Right renal pelvis (tissue), 4 donors: Measurements from ENCODE around the gene FBXO10. TPM values are rescaled to one million over a fixed set of nuclear protein-coding genes. Genes with fewer than 3 reads are reported as not detected.
"Not testable (repeated sequence)": the region's sequence is repeated elsewhere in the genome, so short reads cannot be mapped to it uniquely, and the experiment has no call there.

ENCODE experiments used
- DNase-seq, 4 donors: peaks; one replicate each; pipeline ENCODE4 v3.0.0-alpha.2; 2013; ENCODE audit warnings: low read depth in 4 of 4, low spot score in 3 of 4, missing footprints in 1 of 4
- polyA plus RNA-seq, 4 donors: library from polyadenylated mRNA; unstranded; fragments of 120-200 nt; gene quantifications; one replicate each; pipeline ENCODE4 v1.2.1, GENCODE V29; 2013; ENCODE audit not compliant: insufficient read length in 4 of 4

FBXO10 gene
- polyA plus RNA-seq, 4 donors: 13.3 to 14.8 (median 13.7) TPM

DNA sequence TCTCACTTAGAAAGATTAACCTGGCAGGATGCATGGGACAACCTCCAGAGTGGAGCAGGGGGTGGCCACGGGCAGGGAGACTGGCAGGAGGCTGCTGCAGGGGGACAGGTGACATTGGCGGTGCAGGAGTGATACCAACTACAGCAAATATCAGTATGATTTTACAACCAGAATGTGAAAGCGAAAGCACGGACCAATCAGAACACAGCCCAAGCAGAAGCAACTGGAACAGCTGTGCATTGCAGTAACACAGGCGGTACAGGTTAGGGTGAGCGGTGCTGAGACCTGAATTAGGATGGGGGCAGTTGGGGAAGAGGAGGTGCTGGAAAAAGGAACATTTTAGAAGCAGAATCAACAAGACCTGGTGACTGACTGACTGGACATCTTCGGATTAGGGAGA, 61.2 kb downstream of the FBXO10 start:
- no peak for DNase-seq

DNA sequence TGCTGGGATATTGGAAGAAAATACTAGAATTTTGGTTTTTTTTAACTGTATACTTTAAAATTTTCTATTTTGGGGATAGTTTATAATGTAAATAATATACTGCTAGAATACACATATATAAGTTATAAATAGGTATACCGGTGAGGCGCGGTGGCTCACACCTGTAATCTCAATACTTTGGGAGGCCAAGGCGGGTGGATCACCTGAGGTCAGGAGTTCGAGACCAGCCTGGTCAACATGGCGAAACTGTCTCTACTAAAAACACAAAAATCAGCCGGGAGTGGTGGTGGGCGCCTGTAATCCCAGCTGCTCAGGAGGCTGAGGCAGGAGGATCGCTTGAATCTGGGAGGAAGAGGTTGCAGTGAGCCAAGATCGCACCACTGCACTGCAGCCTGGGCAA, 61.8 kb downstream of the FBXO10 start:
- DNase-seq: not testable (repeated sequence)

DNA sequence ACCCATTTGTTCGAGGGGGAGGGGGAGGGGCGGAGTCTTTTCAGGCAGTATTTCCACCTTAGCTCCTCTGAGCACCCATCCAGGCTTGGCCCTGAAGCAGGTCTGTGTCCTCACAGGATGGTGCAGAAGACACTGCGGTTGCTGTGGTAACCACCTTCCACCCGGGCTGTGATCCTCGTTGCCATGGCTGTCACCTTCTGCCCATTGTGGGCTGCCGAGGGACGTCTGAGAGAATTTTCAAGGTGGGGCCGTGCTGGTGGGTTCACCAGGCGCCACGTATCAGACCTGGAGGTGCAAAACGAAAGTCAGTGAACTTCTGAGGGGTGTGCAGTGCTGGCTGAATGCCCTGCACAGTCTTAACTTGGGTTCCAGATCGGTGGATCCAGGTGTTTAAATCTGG, 63.7 kb downstream of the FBXO10 start:
- no peak for DNase-seq

DNA sequence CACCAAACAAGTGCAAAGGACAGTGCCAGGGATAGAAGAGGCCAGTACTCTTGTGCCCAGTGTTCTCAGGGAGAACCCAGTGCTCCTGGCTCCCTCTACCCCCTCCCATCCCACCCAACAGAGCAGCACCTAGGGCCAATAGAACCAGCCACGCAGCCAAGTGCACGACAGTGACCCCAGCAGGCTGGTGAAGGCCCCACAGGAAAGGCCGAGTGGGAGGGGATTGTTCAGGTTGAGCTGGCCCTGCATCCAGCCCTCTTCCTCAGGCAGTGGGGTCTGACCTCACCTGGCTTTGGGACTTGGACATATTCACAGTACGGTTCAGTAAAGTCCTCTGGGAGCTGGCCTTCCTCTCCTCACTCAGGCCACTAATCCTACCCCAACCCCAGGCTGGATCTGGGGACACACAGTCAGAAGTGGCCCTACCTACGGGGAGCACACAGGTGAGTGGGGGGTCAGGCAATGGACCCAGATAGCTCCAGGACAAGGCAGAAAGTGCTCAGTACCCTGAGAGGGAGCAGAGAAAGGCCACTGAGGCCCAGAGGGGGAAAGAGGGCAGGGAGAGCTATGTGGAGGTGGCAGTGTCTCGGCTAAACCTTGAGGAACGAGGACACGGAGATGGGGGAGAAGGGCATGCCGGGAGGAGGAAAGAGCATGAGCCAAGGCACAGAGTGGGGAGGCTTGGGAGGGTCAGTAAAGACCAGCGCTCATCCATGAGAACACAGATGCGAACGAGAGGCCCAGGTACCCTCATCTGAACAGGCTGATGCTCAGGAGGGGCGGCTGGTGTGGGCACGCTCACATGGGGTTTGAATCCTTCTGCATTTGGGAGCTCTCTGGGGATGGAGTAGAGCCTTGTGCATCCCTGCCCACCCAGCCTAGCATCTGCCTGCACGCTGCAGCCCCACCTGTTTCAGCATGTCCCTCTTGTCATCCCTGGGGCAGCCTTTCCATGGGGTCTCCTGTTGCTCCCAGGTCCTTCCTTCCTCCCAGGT, 64.9 kb downstream of the FBXO10 start:
- no peak for DNase-seq

GRCh38 chr9:37510053-37510452, 66.1 kb downstream of the FBXO10 start:
- not testable (repeated sequence) for DNase-seq

- no peak for DNase-seq
Observed at GRCh38 chr9:37509536-37509935, 66.6 kb downstream of the FBXO10 start.

DNA sequence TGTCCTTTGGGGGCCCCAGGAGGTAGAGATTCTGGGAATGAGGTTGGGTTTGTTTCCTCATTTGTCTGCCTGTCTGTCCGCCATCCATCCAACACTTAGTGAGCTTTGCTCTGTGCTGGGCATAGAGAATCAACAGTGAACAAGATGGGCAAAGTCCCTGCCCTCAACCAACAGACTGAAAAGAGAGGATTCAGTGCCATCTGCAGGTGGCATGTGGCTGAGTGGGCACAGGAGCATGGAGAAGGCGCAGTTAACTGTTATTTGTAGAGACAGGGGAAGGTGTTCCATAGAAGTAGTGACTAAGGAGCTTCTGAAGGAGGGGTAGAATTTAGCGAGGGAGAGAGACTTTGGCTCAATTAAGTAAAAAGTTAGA, 67.4 kb downstream of the FBXO10 start:
- no peak for DNase-seq

DNA sequence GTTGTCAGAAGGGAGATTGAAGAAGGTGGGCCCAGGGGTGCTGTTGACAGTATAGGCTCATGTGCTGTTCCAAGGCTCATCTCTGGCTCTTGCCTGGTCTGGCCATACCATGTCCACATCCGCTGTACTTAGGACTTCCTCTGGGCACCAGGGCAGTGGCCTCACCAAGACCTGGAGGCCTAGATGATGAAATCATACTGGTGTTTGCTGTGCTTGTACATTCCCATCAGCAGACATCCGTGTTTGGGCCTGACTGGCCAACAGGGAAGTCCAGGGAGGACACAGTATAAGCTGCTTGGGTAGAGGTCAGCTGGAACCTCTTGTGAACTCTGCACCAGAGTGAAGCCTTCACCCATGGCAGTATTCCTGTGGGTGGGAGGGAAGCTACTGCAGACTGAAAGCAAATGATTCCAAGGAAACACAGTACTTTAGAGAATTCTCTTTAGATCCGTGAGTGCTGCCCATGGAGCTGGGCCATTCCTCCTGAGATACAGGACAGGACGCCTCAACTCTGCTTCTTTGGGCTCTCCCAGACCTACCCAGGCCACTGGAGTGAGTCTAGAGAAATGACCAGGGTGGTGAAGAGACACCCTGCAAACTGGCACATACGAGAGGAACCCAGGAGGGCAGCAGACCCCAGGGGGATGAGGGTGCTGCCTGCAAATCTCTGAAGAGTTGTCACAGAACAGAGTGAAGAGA, 67.9 kb downstream of the FBXO10 start:
- DNase-seq: no peak

DNA sequence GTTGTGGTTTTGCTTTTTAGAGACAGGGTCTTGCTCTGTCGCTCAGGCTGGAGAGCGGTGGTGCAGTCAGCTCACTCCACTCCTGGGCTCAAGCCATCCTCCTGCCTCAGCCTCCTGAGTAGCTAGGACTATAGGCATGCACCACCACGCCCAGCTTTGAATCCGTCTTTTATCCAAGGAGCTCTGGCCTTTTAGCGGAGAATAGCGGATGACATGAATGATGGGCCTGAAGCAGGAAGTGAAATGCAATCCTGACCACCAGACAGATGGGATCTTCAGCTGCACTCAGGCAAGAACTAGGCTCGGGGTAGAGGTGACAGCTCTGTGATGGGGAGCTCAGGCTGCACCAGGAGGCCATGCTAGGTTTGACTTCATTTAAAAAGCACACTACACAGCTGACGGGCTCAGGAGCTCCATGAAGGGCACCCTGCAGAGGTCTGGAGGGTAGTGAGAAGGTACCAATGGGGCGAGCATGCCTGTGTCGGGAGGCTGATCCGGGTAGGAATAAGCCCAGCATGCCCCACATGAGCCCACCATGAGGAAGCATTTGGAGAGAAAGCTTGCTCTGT, 68.5 kb downstream of the FBXO10 start:
- no peak for DNase-seq

DNA sequence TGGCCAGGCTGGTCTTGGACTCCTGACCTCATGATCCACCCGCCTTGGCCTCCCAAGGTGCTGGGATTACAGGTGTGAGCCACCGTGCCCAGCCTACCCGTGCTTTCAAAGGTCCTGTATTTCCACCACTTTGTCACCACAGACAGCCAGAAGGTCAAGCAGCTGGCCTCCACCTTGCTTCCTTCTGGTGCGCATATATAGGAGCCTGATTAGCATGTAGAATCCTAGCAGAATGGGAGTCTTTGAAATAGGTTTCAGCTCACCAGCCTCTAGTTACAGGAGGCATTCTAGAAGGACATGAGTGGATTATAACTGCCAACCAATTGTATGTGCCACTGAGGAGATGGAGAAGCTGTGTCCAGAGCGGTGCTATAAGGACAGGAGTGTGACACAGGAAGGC, 71.6 kb downstream of the FBXO10 start:
- no peak for DNase-seq

- no peak for DNase-seq
Observed at GRCh38 chr9:37503736-37504135, 72.4 kb downstream of the FBXO10 start.

DNA sequence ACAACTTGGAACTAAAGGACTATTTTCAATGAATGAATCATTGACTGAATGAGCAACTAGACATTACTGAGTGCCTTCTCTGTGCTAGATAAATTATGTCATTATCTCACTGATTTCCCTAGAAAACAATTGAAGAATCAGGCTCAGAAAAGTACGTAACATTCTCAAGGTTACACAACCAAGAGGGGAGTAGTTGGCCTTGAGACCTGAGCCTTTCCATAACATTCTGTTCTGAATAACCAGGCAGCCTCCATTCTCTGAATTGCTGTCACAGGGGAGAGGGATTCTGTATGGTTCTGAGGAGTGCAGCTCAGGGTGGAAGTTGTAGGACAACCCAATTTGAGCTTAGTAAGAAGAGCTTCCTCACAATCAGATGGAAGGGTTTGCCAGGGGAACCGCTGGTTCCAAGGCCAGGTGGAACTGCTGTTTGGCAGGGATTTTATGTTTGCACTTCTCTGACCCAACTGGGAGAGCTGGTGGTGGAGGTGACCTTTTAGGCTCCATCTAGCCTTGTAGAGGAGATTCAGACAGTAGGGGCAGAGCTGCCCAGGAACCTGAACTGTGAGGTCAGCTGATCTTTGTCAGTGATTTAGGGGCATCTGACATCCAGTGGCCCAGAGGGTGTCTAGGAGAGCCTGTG, 74.1 kb downstream of the FBXO10 start:
- DNase-seq: no peak

DNA sequence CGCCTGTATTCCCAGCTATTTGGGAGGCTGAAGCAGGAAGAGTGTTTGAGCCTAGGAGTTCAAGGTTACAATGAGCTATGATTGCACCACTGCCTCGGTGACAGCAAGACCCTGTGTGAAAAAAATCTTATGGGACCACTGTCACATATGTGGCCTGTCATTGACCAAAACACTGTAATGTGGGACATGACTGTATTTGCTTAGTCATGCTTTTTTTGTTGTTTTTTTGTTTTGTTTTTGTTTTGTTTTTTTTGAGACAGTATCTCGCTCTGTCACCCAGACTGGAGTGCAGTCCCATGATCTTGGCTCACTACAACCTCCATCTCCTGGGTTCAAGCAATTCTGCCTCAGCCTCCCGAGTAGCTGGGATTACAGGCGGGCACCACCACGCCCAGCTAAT, 76.9 kb downstream of the FBXO10 start:
- DNase-seq: no peak

DNA sequence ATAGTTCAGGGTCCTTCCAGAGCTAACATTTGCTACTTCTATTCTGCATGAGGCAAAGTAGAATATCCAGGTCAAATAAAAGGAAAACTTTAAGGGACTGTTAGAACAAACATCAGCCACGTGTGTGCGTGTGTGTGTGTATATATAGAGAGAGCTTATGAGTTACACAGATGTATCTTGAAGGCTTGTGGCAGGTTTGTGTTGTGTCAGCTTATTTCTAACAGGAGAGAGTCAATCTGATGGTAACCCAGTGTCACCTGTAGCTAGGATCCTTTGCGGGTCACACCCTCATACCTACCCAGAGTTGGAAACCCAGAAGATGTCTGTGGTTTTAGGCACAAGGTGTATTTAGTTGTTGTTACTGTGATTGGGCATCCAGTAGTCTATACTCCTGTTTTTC, 77.7 kb downstream of the FBXO10 start:
- DNase-seq: no peak

- no peak for DNase-seq
Observed at GRCh38 chr9:37497320-37497719, 78.9 kb downstream of the FBXO10 start.

- no peak for DNase-seq
Observed at GRCh38 chr9:37496020-37496419, 80.2 kb downstream of the FBXO10 start.

DNA sequence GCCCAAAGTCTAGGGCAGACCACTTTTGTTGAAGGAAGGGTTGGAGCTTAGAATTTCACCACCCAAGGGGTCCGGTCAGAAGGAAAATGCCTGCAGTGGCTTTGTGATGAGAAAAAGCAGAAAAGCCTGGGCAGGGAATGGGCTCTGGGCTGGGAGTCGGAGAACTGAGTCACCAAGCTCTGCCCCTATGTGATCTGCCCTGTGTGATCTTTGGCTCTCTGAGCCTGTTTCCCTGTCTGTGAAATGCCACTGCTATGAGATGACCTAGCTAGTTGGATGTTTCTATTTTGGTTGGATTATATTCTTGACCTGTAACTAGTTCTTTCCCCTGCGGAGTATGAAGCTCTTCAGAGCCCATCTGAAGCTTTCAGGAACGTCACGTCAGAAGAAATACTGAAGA, 80.6 kb downstream of the FBXO10 start:
- no peak for DNase-seq

- DNase-seq: no peak
Observed at GRCh38 chr9:37491939-37492338, 84.2 kb downstream of the FBXO10 start.

DNA sequence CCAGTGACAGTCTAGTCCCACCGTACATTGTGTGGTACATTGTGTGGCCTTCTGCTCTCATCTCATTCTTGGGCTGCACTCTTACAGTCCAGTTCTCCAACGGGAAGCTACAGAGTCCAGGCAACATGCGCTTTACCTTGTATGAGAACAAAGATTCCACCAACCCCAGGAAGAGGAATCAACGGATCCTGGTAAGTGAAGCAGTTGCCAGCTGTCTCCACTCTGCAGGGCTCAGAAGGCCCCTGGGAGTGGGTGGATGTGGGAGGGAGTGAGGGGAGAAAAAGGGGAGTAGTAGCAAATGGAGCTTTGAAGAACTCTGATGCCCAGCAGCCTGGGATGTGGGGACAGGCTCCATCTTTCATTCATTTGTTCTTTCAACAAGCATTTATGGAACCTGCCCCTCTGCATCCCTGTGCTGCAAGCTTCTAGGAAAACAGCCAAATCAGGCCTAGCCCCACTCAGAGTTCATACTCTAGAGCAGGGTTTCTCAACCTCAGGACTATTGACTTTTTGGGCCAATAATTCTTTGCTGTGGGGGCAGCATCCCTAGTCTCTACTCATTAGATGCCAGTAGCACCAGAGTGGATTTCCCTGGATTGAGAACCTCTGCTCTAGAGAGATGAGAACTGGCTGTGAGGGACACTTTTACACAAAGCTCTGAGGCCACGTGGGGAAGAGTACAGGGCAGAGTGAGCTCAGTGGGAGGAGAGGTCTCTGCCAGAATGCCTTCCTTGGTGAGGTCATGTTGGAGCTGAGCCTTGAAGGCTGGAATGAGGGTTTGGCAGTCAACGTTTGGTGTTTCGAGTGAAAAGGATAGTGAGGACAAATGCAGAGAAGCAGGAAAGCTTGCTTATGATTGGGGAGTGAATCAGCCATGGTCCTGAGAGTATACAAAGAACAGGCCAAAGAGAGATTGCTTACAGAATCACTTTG, 89.3 kb downstream of the FBXO10 start:
- no peak for DNase-seq

- DNase-seq: no peak
Observed at GRCh38 chr9:37486256-37486615, 89.9 kb downstream of the FBXO10 start.
